Nephron (organoid): ENCODE results near the gene IFNA8.

Experiments used
- H3K27ac Mint-ChIP-seq, 3 experiments: 2 replicates each; pipeline ENCODE4 v1.8.0; 2020; ENCODE audit warnings: mixed read lengths in 3 of 3, mild to moderate bottlenecking in 2 of 3, moderate library complexity in 1 of 3
- H3K27me3 Mint-ChIP-seq: 2 replicates; pipeline ENCODE4 v1.8.0; 2021; ENCODE audit warnings: low read depth, mild to moderate bottlenecking, moderate library complexity, mixed read lengths
- H3K36me3 Mint-ChIP-seq: 2 replicates; pipeline ENCODE4 v1.8.0; 2020; ENCODE audit warnings: low read depth, mixed read lengths
- H3K4me1 Mint-ChIP-seq: 2 replicates; pipeline ENCODE4 v1.8.0; 2020; ENCODE audit warnings: mixed read lengths
- H3K4me3 Mint-ChIP-seq, 3 experiments: 2 replicates each; pipeline ENCODE4 v1.8.0; 2020; ENCODE audit warnings: mild to moderate bottlenecking in 3 of 3, mixed read lengths in 3 of 3, moderate library complexity in 2 of 3
- H3K9me3 Mint-ChIP-seq: 2 replicates; pipeline ENCODE4 v1.8.0; 2020; ENCODE audit warnings: mixed read lengths
- CTCF ChIP-seq, 3 experiments: fragments of 200-600 bp; sonication (generic); IDR thresholded peaks; one replicate each; pipeline ENCODE4 v1.5.0; 2021; ENCODE audit warnings: antibody characterized with exemption in 3 of 3; ENCODE audit not compliant: unreplicated experiment in 3 of 3

The IFNA8 gene

GRCh38 chr9:21414220-21414940 is 5.5 kb downstream of the IFNA8 start:
- no peaks in the 10 kb centered on the region for H3K27me3 Mint-ChIP-seq
- no peaks in the 10 kb centered on the region for H3K36me3 Mint-ChIP-seq
- H3K4me1 Mint-ChIP-seq = no peaks in the 10 kb centered on the region
- no peaks in the 10 kb centered on the region for H3K9me3 Mint-ChIP-seq
- no peak overlapping the region for H3K4me3 Mint-ChIP-seq
- no peak overlapping the region for H3K27ac Mint-ChIP-seq
- TF ChIP-seq CTCF (IDR thresholded peaks at IDR 0.05; ENCODE audit: unreplicated experiment in 3 of 3) = no peak

GRCh38 chr9:21415493-21416267 is 6.8 kb downstream of the IFNA8 start:
- no peak for TF ChIP-seq CTCF (IDR thresholded peaks at IDR 0.05; ENCODE audit: unreplicated experiment in 3 of 3)
- H3K9me3 Mint-ChIP-seq = no peaks in the 10 kb centered on the region
- H3K4me1 Mint-ChIP-seq = no peaks in the 10 kb centered on the region
- H3K27me3 Mint-ChIP-seq = no peaks in the 10 kb centered on the region
- H3K4me3 Mint-ChIP-seq = no peak overlapping the region
- H3K36me3 Mint-ChIP-seq = no peaks in the 10 kb centered on the region
- no peak overlapping the region for H3K27ac Mint-ChIP-seq

GRCh38 chr9:21428235-21428634 is 19.3 kb downstream of the IFNA8 start:
- no peak for TF ChIP-seq CTCF (IDR thresholded peaks at IDR 0.05; ENCODE audit: unreplicated experiment in 3 of 3)
- Mint-ChIP-seq H3K4me3 (no peak overlapping the region), H3K27ac (no peak overlapping the region), H3K27me3 (no peaks in the 10 kb centered on the region), H3K36me3 (no peaks in the 10 kb centered on the region), H3K4me1 (no peaks in the 10 kb centered on the region), H3K9me3 (no peaks in the 10 kb centered on the region)

GRCh38 chr9:21429191-21429590 is 20.3 kb downstream of the IFNA8 start:
- Mint-ChIP-seq H3K27ac (no peak overlapping the region), H3K36me3 (no peaks in the 10 kb centered on the region), H3K4me1 (no peaks in the 10 kb centered on the region), H3K9me3 (no peaks in the 10 kb centered on the region), H3K4me3 (no peak overlapping the region), H3K27me3 (no peaks in the 10 kb centered on the region)
- no peak for TF ChIP-seq CTCF (IDR thresholded peaks at IDR 0.05; ENCODE audit: unreplicated experiment in 3 of 3)

GRCh38 chr9:21432672-21433425 is 23.9 kb downstream of the IFNA8 start:
- H3K4me3 Mint-ChIP-seq = no peak overlapping the region
- no peaks in the 10 kb centered on the region for H3K9me3 Mint-ChIP-seq
- H3K4me1 Mint-ChIP-seq = no peaks in the 10 kb centered on the region
- no peaks in the 10 kb centered on the region for H3K27me3 Mint-ChIP-seq
- no peak for TF ChIP-seq CTCF (IDR thresholded peaks at IDR 0.05; ENCODE audit: unreplicated experiment in 3 of 3)
- no peak overlapping the region for H3K27ac Mint-ChIP-seq
- H3K36me3 Mint-ChIP-seq = no peaks in the 10 kb centered on the region
